MM.1S (cell line): ENCODE measurements around the gene CYP51A1.

Source experiments
- DNase-seq: peaks from one replicate; pipeline ENCODE4 v3.0.0-alpha.2; 2015
- H2AFZ ChIP-seq: fragments of 300-600 bp; sonication (generic); 2 replicates; pipeline ENCODE4 v1.6.0; 2016; ENCODE audit warnings: antibody characterized with exemption, low read length
- H3F3A ChIP-seq: fragments of 300-600 bp; sonication (generic); 2 replicates; pipeline ENCODE4 v1.6.1; 2016; ENCODE audit warnings: mild to moderate bottlenecking, antibody characterized with exemption, low read length, moderate library complexity, mixed read lengths; ENCODE audit not compliant: insufficient read depth
- H3K27ac ChIP-seq: fragments of 300-600 bp; sonication (generic); 2 replicates; pipeline ENCODE4 v1.5.1; 2016; ENCODE audit warnings: mild to moderate bottlenecking, low read length
- H3K27me3 ChIP-seq: fragments of 300-600 bp; sonication (generic); replicated peaks from 2 replicates; pipeline ENCODE4 v1.6.0; 2016; ENCODE audit warnings: low read length; ENCODE audit not compliant: insufficient read depth
- H3K36me3 ChIP-seq: fragments of 300-600 bp; sonication (generic); replicated peaks from 2 replicates; pipeline ENCODE4 v1.6.1; 2016; ENCODE audit warnings: mild to moderate bottlenecking, low read length, mixed read lengths; ENCODE audit not compliant: insufficient read depth
- H3K4me1 ChIP-seq: fragments of 300-600 bp; sonication (generic); 2 replicates; pipeline ENCODE4 v1.6.1; 2016; ENCODE audit warnings: low read length, mixed read lengths
- H3K4me2 ChIP-seq: fragments of 300-600 bp; sonication (generic); 2 replicates; pipeline ENCODE4 v1.6.0; 2016; ENCODE audit warnings: low read depth, low read length
- H3K4me3 ChIP-seq: fragments of 300-600 bp; sonication (generic); 2 replicates; pipeline ENCODE4 v1.5.1; 2016; ENCODE audit warnings: low read length, mixed read lengths
- H3K79me2 ChIP-seq: fragments of 300-600 bp; sonication (generic); 2 replicates; pipeline ENCODE4 v1.6.1; 2016; ENCODE audit warnings: mixed run types, low read length, mixed read lengths
- H3K9ac ChIP-seq: fragments of 300-600 bp; sonication (generic); 2 replicates; pipeline ENCODE4 v1.6.1; 2016; ENCODE audit warnings: low read length, mixed read lengths
- H3K9me2 ChIP-seq: fragments of 300-600 bp; sonication (generic); replicated peaks from 2 replicates; pipeline ENCODE4 v1.6.1; 2016; ENCODE audit warnings: mild to moderate bottlenecking, low read length, mixed read lengths; ENCODE audit not compliant: insufficient read depth
- H3K9me3 ChIP-seq: fragments of 300-600 bp; sonication (generic); replicated peaks from 2 replicates; pipeline ENCODE4 v1.6.1; 2016; ENCODE audit warnings: mild to moderate bottlenecking, low read length, mixed read lengths; ENCODE audit not compliant: insufficient read depth
- H4K20me1 ChIP-seq: fragments of 300-600 bp; sonication (generic); 2 replicates; pipeline ENCODE4 v1.6.1; 2016; ENCODE audit warnings: mild to moderate bottlenecking, low read length, moderate library complexity, mixed read lengths; ENCODE audit not compliant: insufficient read depth
- CTCF ChIP-seq: fragments of 300-600 bp; sonication (generic); IDR thresholded peaks from 2 replicates; pipeline ENCODE4 v1.5.1; 2016; ENCODE audit warnings: antibody characterized with exemption, low read length, mixed read lengths
- EZH2 ChIP-seq: fragments of 300-600 bp; sonication (generic); optimal IDR thresholded peaks from 2 replicates; pipeline ENCODE3; 2017; ENCODE audit warnings: low read depth, mild to moderate bottlenecking, antibody characterized with exemption, low read length, mixed read lengths
- EZH2phosphoT487 ChIP-seq: fragments of 300-600 bp; sonication (generic); IDR thresholded peaks from 2 replicates; pipeline ENCODE4 v1.6.1; 2018; ENCODE audit warnings: antibody characterized with exemption, low read length

The CYP51A1 gene

GRCh38 chr7:92075455-92076158 lies 58.7 kb downstream of the CYP51A1 start:
- H3K4me2 ChIP-seq = no peak overlapping the region

GRCh38 chr7:92072708-92073107 lies 61.6 kb downstream of the CYP51A1 start:
- Histone ChIP-seq H3K9me2 (no peaks in the 10 kb centered on the region), H3K79me2 (no peaks in the 10 kb centered on the region), H3K4me2 (no peak overlapping the region), H3K36me3 (peaks cover 3% of the 10 kb centered on the region; the same call in 1 of the 2 replicates), H4K20me1 (no peaks in the 10 kb centered on the region), H3K4me3 (no peak overlapping the region), H3F3A (peaks cover 6% of the 10 kb centered on the region; the same call in 1 of the 2 replicates), H3K9ac (no peak overlapping the region), H3K9me3 (no peaks in the 10 kb centered on the region), H3K27me3 (no peaks in the 10 kb centered on the region), H2AFZ (no peak overlapping the region), H3K27ac (no peak overlapping the region), H3K4me1 (peaks cover 9% of the 10 kb centered on the region; the same call in 1 of the 2 replicates)
- TF ChIP-seq CTCF (no peak), EZH2phosphoT487 (no peak)
- no peak for DNase-seq

More at GRCh38 chr7:92075455-92076158, 58.7 kb downstream of the CYP51A1 start:
- H3F3A ChIP-seq = peaks cover 6% of the 10 kb centered on the region; the same call in 1 of the 2 replicates
- no peak overlapping the region for H3K9ac ChIP-seq
- peak overlapping the region; percentile 10; the same call in 1 of the 2 replicates for H3K27ac ChIP-seq
- peaks cover 3% of the 10 kb centered on the region; the same call in 1 of the 2 replicates for H3K36me3 ChIP-seq
- no peaks in the 10 kb centered on the region for H4K20me1 ChIP-seq
- TF ChIP-seq EZH2phosphoT487 = no peak
- no peak for TF ChIP-seq EZH2
- no peak for TF ChIP-seq CTCF
- no peak overlapping the region for H2AFZ ChIP-seq
- peak; percentile 19 for DNase-seq
- H3K9me2 ChIP-seq = no peaks in the 10 kb centered on the region
- no peaks in the 10 kb centered on the region for H3K9me3 ChIP-seq
- H3K4me3 ChIP-seq = no peak overlapping the region
- no peaks in the 10 kb centered on the region for H3K79me2 ChIP-seq
- peaks cover 9% of the 10 kb centered on the region; the same call in 1 of the 2 replicates for H3K4me1 ChIP-seq
- H3K27me3 ChIP-seq = no peaks in the 10 kb centered on the region

- H3K27me3 ChIP-seq = no peaks in the 10 kb centered on the region
- no peaks in the 10 kb centered on the region for H3K79me2 ChIP-seq
- no peaks in the 10 kb centered on the region for H3K9me2 ChIP-seq
- peaks cover 6% of the 10 kb centered on the region; the same call in 1 of the 2 replicates for H3F3A ChIP-seq
- H3K9me3 ChIP-seq = no peaks in the 10 kb centered on the region
- no peak for TF ChIP-seq EZH2phosphoT487
- TF ChIP-seq EZH2 = no peak
- TF ChIP-seq CTCF = no peak
- DNase-seq = no peak
- H3K9ac ChIP-seq = no peak overlapping the region
- H3K4me2 ChIP-seq = no peak overlapping the region
- H3K27ac ChIP-seq = no peak overlapping the region
- H3K4me1 ChIP-seq = peaks cover 9% of the 10 kb centered on the region; the same call in 1 of the 2 replicates
- no peaks in the 10 kb centered on the region; the same call in 1 of the 2 replicates for H3K36me3 ChIP-seq
- H3K4me3 ChIP-seq = no peak overlapping the region
- H2AFZ ChIP-seq = no peak overlapping the region
- H4K20me1 ChIP-seq = no peaks in the 10 kb centered on the region
Observed at GRCh38 chr7:92072121-92072520, 62.2 kb downstream of the CYP51A1 start.
